ENCODE measurements around the gene WDR46. TPM values are rescaled to one million over a fixed set of nuclear protein-coding genes. Genes with fewer than 3 reads are reported as not detected.

Gene WDR46
- 50.2 TPM for polyA plus RNA-seq (2013)

GRCh38 chr6:33288921-33289783 is at the start of gene WDR46, which contains the start of gene PFDN6:
WDR46 (minus strand) TSS chr6:33289239; CDS start chr6:33289170, 69 bp downstream.
PFDN6 (plus strand) TSS chr6:33289601; CDS start chr6:33289857, 256 bp downstream.
- Histone ChIP-seq H3K9me3 (ENCODE audit: control extremely low read depth in 1 of 5, control insufficient read depth in 4 of 5, insufficient read depth in 2 of 5, low read depth in 1 of 5, low read length in 4 of 5) (no peaks in the 10 kb centered on the region), H3K27me3 (replicated peaks in 2 of 5; ENCODE audit: control insufficient read depth in 4 of 5, insufficient read depth in 5 of 5, low read length in 4 of 5) (no peaks in the 10 kb centered on the region), H3K4me3 (ENCODE audit: control insufficient read depth in 1 of 7, extremely low read depth in 1 of 7, insufficient read depth in 4 of 7, low read depth in 2 of 7, low read length in 6 of 7) (peak within 1 kb of the TSS; percentile 71 to 98 (median 84)), H3K4me1 (ENCODE audit: control extremely low read depth in 1 of 4, control insufficient read depth in 4 of 4, insufficient read depth in 4 of 4, low read length in 3 of 4) (peaks cover 0 to 31% (median 23%) of the 10 kb centered on the region in 4 experiments), H3K36me3 (ENCODE audit: control insufficient read depth in 4 of 4, insufficient read depth in 4 of 4, low read length in 3 of 4) (peaks cover 6 to 67% (median 54%) of the 10 kb centered on the region in 4 experiments), H3K27ac (ENCODE audit: insufficient read depth in 1 of 2, low read depth in 1 of 2, low read length in 2 of 2, poor library complexity in 1 of 2, severe bottlenecking in 2 of 2) (peak within 1 kb of the TSS; percentile 64 to 93)
- 0% methylated on average over 40 of the region's 43 CpGs for WGBS (ENCODE audit: insufficient coverage)
- CTCF ChIA-PET, result interaction anchor here (0.7 to 6.3 kb wide), 13 partner anchors 8 to 129 kb away, joined by 3 to 53 read pairs (median 3); partner anchors contain the start of genes B3GALT4, CUTA, KIFC1 and RGL2
- POLR2A ChIA-PET, result interaction anchor here (1.1 to 2.5 kb wide), 6 partner anchors 8 to 55 kb away, joined by 3 to 17 read pairs (median 6); partner anchors contain the start of genes B3GALT4, RGL2, RPS18 and VPS52
- peak; percentile 92 to 97 (median 96) for DNase-seq

GRCh38 chr6:33336495-33336894 is 47.5 kb upstream of the WDR46 start:
- ChIA-PET POLR2A (no interaction called here), CTCF (interaction anchor here (0.9 to 1.4 kb wide), 3 partner anchors 9 to 11 kb away, joined by 3 to 5 read pairs (median 4); no protein-coding TSS in a partner anchor)
- no peaks in the 10 kb centered on the region for H3K9me3 ChIP-seq (ENCODE audit: control extremely low read depth in 1 of 5, control insufficient read depth in 4 of 5, insufficient read depth in 2 of 5, low read depth in 1 of 5, low read length in 4 of 5)
- no peak for DNase-seq
- WGBS (ENCODE audit: insufficient coverage), result 100% methylated on average over 1 of the region's 3 CpGs
- H3K27ac ChIP-seq (ENCODE audit: insufficient read depth in 1 of 2, low read depth in 1 of 2, low read length in 2 of 2, poor library complexity in 1 of 2, severe bottlenecking in 2 of 2), result no peak overlapping the region
- no peaks in the 10 kb centered on the region for H3K4me1 ChIP-seq (ENCODE audit: control extremely low read depth in 1 of 4, control insufficient read depth in 4 of 4, insufficient read depth in 4 of 4, low read length in 3 of 4)
- no peaks in the 10 kb centered on the region for H3K36me3 ChIP-seq (ENCODE audit: control insufficient read depth in 4 of 4, insufficient read depth in 4 of 4, low read length in 3 of 4)
- no peaks in the 10 kb centered on the region for H3K27me3 ChIP-seq (replicated peaks in 2 of 5; ENCODE audit: control insufficient read depth in 4 of 5, insufficient read depth in 5 of 5, low read length in 4 of 5)
- no peak overlapping the region for H3K4me3 ChIP-seq (ENCODE audit: control insufficient read depth in 1 of 7, extremely low read depth in 1 of 7, insufficient read depth in 4 of 7, low read depth in 2 of 7, low read length in 6 of 7)

- WGBS (ENCODE audit: insufficient coverage), result no CpG with 5 or more reads among the region's 4 CpGs
- H3K9me3 ChIP-seq (ENCODE audit: control extremely low read depth in 1 of 5, control insufficient read depth in 4 of 5, insufficient read depth in 2 of 5, low read depth in 1 of 5, low read length in 4 of 5), result no peaks in the 10 kb centered on the region
- POLR2A ChIA-PET, result no interaction called here
- H3K27me3 ChIP-seq (replicated peaks in 2 of 5; ENCODE audit: control insufficient read depth in 4 of 5, insufficient read depth in 5 of 5, low read length in 4 of 5), result no peaks in the 10 kb centered on the region
- CTCF ChIA-PET, result interaction anchor here (0.9 to 1.4 kb wide), 4 partner anchors 9 to 18 kb away, joined by 3 to 5 read pairs (median 4); no protein-coding TSS in a partner anchor
- H3K27ac ChIP-seq (ENCODE audit: insufficient read depth in 1 of 2, low read depth in 1 of 2, low read length in 2 of 2, poor library complexity in 1 of 2, severe bottlenecking in 2 of 2), result no peak overlapping the region
- no peak overlapping the region for H3K4me3 ChIP-seq (ENCODE audit: control insufficient read depth in 1 of 7, extremely low read depth in 1 of 7, insufficient read depth in 4 of 7, low read depth in 2 of 7, low read length in 6 of 7)
- H3K4me1 ChIP-seq (ENCODE audit: control extremely low read depth in 1 of 4, control insufficient read depth in 4 of 4, insufficient read depth in 4 of 4, low read length in 3 of 4), result no peaks in the 10 kb centered on the region
- H3K36me3 ChIP-seq (ENCODE audit: control insufficient read depth in 4 of 4, insufficient read depth in 4 of 4, low read length in 3 of 4), result no peaks in the 10 kb centered on the region
- DNase-seq, result no peak
These were observed 46.9 kb upstream of the WDR46 start for GRCh38 chr6:33335916-33336315.

GRCh38 chr6:33333666-33334065 is 44.6 kb upstream of the WDR46 start:
- no peak overlapping the region for H3K27ac ChIP-seq (ENCODE audit: insufficient read depth in 1 of 2, low read depth in 1 of 2, low read length in 2 of 2, poor library complexity in 1 of 2, severe bottlenecking in 2 of 2)
- POLR2A ChIA-PET, result no interaction called here
- peaks cover 0 to 4% (median 0%) of the 10 kb centered on the region in 4 experiments for H3K4me1 ChIP-seq (ENCODE audit: control extremely low read depth in 1 of 4, control insufficient read depth in 4 of 4, insufficient read depth in 4 of 4, low read length in 3 of 4)
- no peak overlapping the region for H3K4me3 ChIP-seq (ENCODE audit: control insufficient read depth in 1 of 7, extremely low read depth in 1 of 7, insufficient read depth in 4 of 7, low read depth in 2 of 7, low read length in 6 of 7)
- DNase-seq, result no peak
- no peaks in the 10 kb centered on the region for H3K9me3 ChIP-seq (ENCODE audit: control extremely low read depth in 1 of 5, control insufficient read depth in 4 of 5, insufficient read depth in 2 of 5, low read depth in 1 of 5, low read length in 4 of 5)
- no CpG with 5 or more reads among the region's 4 CpGs for WGBS (ENCODE audit: insufficient coverage)
- no peaks in the 10 kb centered on the region for H3K27me3 ChIP-seq (replicated peaks in 2 of 5; ENCODE audit: control insufficient read depth in 4 of 5, insufficient read depth in 5 of 5, low read length in 4 of 5)
- CTCF ChIA-PET, result interaction anchor here (0.7 to 1.1 kb wide), 2 partner anchors 56 to 220 kb away, joined by 3 read pairs; partner anchors contain the start of gene B3GALT4
- no peaks in the 10 kb centered on the region for H3K36me3 ChIP-seq (ENCODE audit: control insufficient read depth in 4 of 4, insufficient read depth in 4 of 4, low read length in 3 of 4)

- Histone ChIP-seq H3K4me1 (ENCODE audit: control extremely low read depth in 1 of 4, control insufficient read depth in 4 of 4, insufficient read depth in 4 of 4, low read length in 3 of 4) (peaks cover 0 to 4% (median 0%) of the 10 kb centered on the region in 4 experiments), H3K9me3 (ENCODE audit: control extremely low read depth in 1 of 5, control insufficient read depth in 4 of 5, insufficient read depth in 2 of 5, low read depth in 1 of 5, low read length in 4 of 5) (no peaks in the 10 kb centered on the region), H3K27me3 (replicated peaks in 2 of 5; ENCODE audit: control insufficient read depth in 4 of 5, insufficient read depth in 5 of 5, low read length in 4 of 5) (no peaks in the 10 kb centered on the region), H3K36me3 (ENCODE audit: control insufficient read depth in 4 of 4, insufficient read depth in 4 of 4, low read length in 3 of 4) (no peaks in the 10 kb centered on the region), H3K4me3 (ENCODE audit: control insufficient read depth in 1 of 7, extremely low read depth in 1 of 7, insufficient read depth in 4 of 7, low read depth in 2 of 7, low read length in 6 of 7) (peak overlapping the region in 1 of 7 experiments; percentile 43), H3K27ac (ENCODE audit: insufficient read depth in 1 of 2, low read depth in 1 of 2, low read length in 2 of 2, poor library complexity in 1 of 2, severe bottlenecking in 2 of 2) (no peak overlapping the region)
- POLR2A ChIA-PET, result no interaction called here
- WGBS (ENCODE audit: insufficient coverage), result 64% methylated on average over 8 of the region's 10 CpGs
- DNase-seq, result peak in 1 of 3 donors; percentile 11
- CTCF ChIA-PET, result no interaction called here
These were observed 41.7 kb upstream of the WDR46 start for GRCh38 chr6:33330736-33331135.

- DNase-seq, result no peak
- ChIA-PET CTCF (interaction anchor here (0.6 to 1.0 kb wide), 3 partner anchors 11 to 229 kb away, joined by 4 to 5 read pairs (median 4); partner anchors contain the start of gene ZBTB22), POLR2A (no interaction called here)
- Histone ChIP-seq H3K4me3 (ENCODE audit: control insufficient read depth in 1 of 7, extremely low read depth in 1 of 7, insufficient read depth in 4 of 7, low read depth in 2 of 7, low read length in 6 of 7) (no peak overlapping the region), H3K27me3 (replicated peaks in 2 of 5; ENCODE audit: control insufficient read depth in 4 of 5, insufficient read depth in 5 of 5, low read length in 4 of 5) (no peaks in the 10 kb centered on the region), H3K36me3 (ENCODE audit: control insufficient read depth in 4 of 4, insufficient read depth in 4 of 4, low read length in 3 of 4) (no peaks in the 10 kb centered on the region), H3K27ac (ENCODE audit: insufficient read depth in 1 of 2, low read depth in 1 of 2, low read length in 2 of 2, poor library complexity in 1 of 2, severe bottlenecking in 2 of 2) (no peak overlapping the region), H3K4me1 (ENCODE audit: control extremely low read depth in 1 of 4, control insufficient read depth in 4 of 4, insufficient read depth in 4 of 4, low read length in 3 of 4) (peaks cover 3 to 9% (median 5%) of the 10 kb centered on the region in 4 experiments), H3K9me3 (ENCODE audit: control extremely low read depth in 1 of 5, control insufficient read depth in 4 of 5, insufficient read depth in 2 of 5, low read depth in 1 of 5, low read length in 4 of 5) (no peaks in the 10 kb centered on the region)
- WGBS (ENCODE audit: insufficient coverage), result 93% methylated on average over 3 of the region's 5 CpGs
These were observed 40.0 kb upstream of the WDR46 start for GRCh38 chr6:33329058-33329457.
